ENCODE results near the gene ABCC3. TPM values are rescaled to one million over a fixed set of nuclear protein-coding genes. Genes with fewer than 3 reads are reported as not detected.
A peak's percentile ranks its signal among the peaks of the same experiment; 100 is the strongest.
"Not testable (repeated sequence)": the region's sequence is repeated elsewhere in the genome, so short reads cannot be mapped to it uniquely, and the experiment has no call there.

Gene ABCC3
- total RNA-seq, 1 experiment from 2014 or later: 293 TPM

GRCh38 chr17:50680126-50680525 lies 45.4 kb downstream of the ABCC3 start:
- Mint-ChIP-seq H3K9me3 (ENCODE audit: unreplicated experiment) (no peaks in the 10 kb centered on the region), H3K27me3 (ENCODE audit: insufficient read depth, unreplicated experiment) (no peaks in the 10 kb centered on the region), H3K4me3 (ENCODE audit: unreplicated experiment) (no peak overlapping the region), H3K4me1 (ENCODE audit: insufficient read depth, unreplicated experiment) (peaks cover 17% of the 10 kb centered on the region), H3K36me3 (ENCODE audit: insufficient read depth, unreplicated experiment) (peaks cover 75% of the 10 kb centered on the region), H3K27ac (ENCODE audit: low read depth, unreplicated experiment) (no peak overlapping the region)
- DNase-seq (ENCODE audit: unreplicated experiment): no peak
- CTCF ChIA-PET: interaction anchor here (0.6 to 9.0 kb wide), 9 partner anchors 13 to 181 kb away, joined by 3 to 118 read pairs (median 4); partner anchors contain the start of gene ABCC3
- no peak for TF ChIP-seq CTCF (IDR thresholded peaks at IDR 0.05; ENCODE audit: unreplicated experiment)
- POLR2A ChIA-PET: interaction anchor here (0.5 kb wide), 1 partner anchor 18 kb away, joined by 3 read pairs; no protein-coding TSS in a partner anchor
- intact Hi-C loops (cut with micrococcal nuclease): loop anchor here (5.0 kb wide), 1 partner anchor 133 kb away; the partner anchor contains the start of gene SPATA20
- no TSS peak for BruUV-seq (replicated peaks)

GRCh38 chr17:50680543-50681262 lies 46.0 kb downstream of the ABCC3 start:
- CTCF ChIA-PET: interaction anchor here (0.6 to 9.0 kb wide), 9 partner anchors 14 to 182 kb away, joined by 3 to 118 read pairs (median 4); partner anchors contain the start of genes ABCC3 and SPATA20
- H3K4me3 Mint-ChIP-seq (ENCODE audit: unreplicated experiment); DNase-seq (ENCODE audit: unreplicated experiment); H3K27me3 Mint-ChIP-seq (ENCODE audit: insufficient read depth, unreplicated experiment); POLR2A ChIA-PET; H3K9me3 Mint-ChIP-seq (ENCODE audit: unreplicated experiment); BruUV-seq (replicated peaks): not testable (repeated sequence)
- Mint-ChIP-seq H3K36me3 (ENCODE audit: insufficient read depth, unreplicated experiment) (peaks cover 75% of the 10 kb centered on the region), H3K27ac (ENCODE audit: low read depth, unreplicated experiment) (peak overlapping the region; percentile 32), H3K4me1 (ENCODE audit: insufficient read depth, unreplicated experiment) (peaks cover 17% of the 10 kb centered on the region)
- intact Hi-C loops (cut with micrococcal nuclease): loop anchor here (1.0 to 5.0 kb wide), 2 partner anchors 50 to 133 kb away; partner anchors contain the start of gene SPATA20

DNA sequence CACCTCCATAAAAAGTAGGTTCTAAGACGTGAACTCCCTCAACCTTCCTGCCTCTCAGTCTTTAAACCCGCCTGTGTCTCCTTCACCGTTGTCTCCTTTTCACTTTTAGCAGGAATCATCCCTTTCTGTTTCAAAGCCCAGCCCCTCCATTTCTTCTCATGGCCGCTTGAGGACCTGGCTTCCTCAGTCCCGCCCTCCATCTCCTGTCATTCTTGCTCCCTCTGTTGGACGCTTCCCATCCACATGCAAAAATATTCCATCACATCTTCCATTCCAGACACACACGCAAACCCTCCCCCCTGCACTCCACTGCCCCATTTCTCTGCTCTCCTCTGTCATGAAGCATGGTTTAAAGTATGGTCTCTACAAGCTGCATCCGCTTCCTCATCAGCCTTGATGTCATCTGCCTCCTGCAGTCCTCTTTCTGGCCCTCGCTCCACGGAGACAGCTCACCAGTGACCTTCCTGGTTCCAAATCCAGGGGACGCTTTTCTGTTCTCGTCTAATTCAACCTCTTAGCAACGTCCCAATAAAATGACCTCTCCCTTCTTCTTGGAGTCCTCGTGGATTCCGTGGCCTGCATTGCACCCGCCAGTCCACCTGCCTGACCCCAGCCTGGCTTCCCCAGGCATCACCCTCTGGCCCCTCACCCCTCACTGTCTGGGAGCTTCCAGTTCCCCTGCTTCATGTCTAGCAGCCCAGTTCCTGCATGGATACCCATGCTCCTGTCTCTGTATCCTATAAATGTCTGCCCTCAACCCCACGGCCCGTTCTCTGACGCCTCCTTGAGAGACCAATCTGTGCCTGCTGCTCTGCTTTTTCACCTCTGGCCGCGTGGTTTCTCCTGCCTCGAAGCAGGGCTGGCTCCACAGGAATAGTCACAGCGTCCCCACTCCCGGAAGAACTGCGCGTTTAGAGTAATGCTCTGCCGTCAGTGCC lies 46.9 kb downstream of the ABCC3 start:
- peak; percentile 35 for TF ChIP-seq CTCF (IDR thresholded peaks at IDR 0.05; ENCODE audit: unreplicated experiment)
- CTCF ChIA-PET: interaction anchor here (0.6 to 9.0 kb wide), 7 partner anchors 13 to 135 kb away, joined by 3 to 118 read pairs (median 3); partner anchors contain the start of genes ABCC3 and SPATA20
- intact Hi-C loops (cut with micrococcal nuclease): loop anchor here (1.0 to 5.0 kb wide), 2 partner anchors 51 to 134 kb away; partner anchors contain the start of gene SPATA20
- no TSS peak for BruUV-seq (replicated peaks)
- Mint-ChIP-seq H3K9me3 (ENCODE audit: unreplicated experiment) (no peaks in the 10 kb centered on the region), H3K4me3 (ENCODE audit: unreplicated experiment) (no peak overlapping the region), H3K36me3 (ENCODE audit: insufficient read depth, unreplicated experiment) (peaks cover 73% of the 10 kb centered on the region), H3K4me1 (ENCODE audit: insufficient read depth, unreplicated experiment) (peaks cover 26% of the 10 kb centered on the region), H3K27me3 (ENCODE audit: insufficient read depth, unreplicated experiment) (no peaks in the 10 kb centered on the region), H3K27ac (ENCODE audit: low read depth, unreplicated experiment) (peak overlapping the region; percentile 32)
- peak; percentile 67 for DNase-seq (ENCODE audit: unreplicated experiment)
- POLR2A ChIA-PET: no interaction called here

GRCh38 chr17:50682441-50682840 lies 47.8 kb downstream of the ABCC3 start:
- Mint-ChIP-seq H3K27ac (ENCODE audit: low read depth, unreplicated experiment) (peak overlapping the region; percentile 64), H3K36me3 (ENCODE audit: insufficient read depth, unreplicated experiment) (peaks cover 70% of the 10 kb centered on the region), H3K4me1 (ENCODE audit: insufficient read depth, unreplicated experiment) (peaks cover 35% of the 10 kb centered on the region), H3K27me3 (ENCODE audit: insufficient read depth, unreplicated experiment) (no peaks in the 10 kb centered on the region), H3K4me3 (ENCODE audit: unreplicated experiment) (no peak overlapping the region), H3K9me3 (ENCODE audit: unreplicated experiment) (no peaks in the 10 kb centered on the region)
- DNase-seq (ENCODE audit: unreplicated experiment): no peak
- BruUV-seq (replicated peaks): no TSS peak
- CTCF ChIA-PET: interaction anchor here (5.2 to 9.0 kb wide), 2 partner anchors 12 to 52 kb away, joined by 22 to 118 read pairs; partner anchors contain the start of gene ABCC3
- intact Hi-C loops (cut with micrococcal nuclease): loop anchor here (5.0 kb wide), 1 partner anchor 135 kb away; the partner anchor contains the start of gene SPATA20
- POLR2A ChIA-PET: no interaction called here
- no peak for TF ChIP-seq CTCF (IDR thresholded peaks at IDR 0.05; ENCODE audit: unreplicated experiment)

Measured in MCF 10A (cell line).